MM.1S (cell line): ENCODE measurements around the gene CPLX1.

Experiments used
- CTCF ChIP-seq: fragments of 300-600 bp; sonication (generic); IDR thresholded peaks from 2 replicates; pipeline ENCODE4 v1.5.1; 2016; ENCODE audit warnings: antibody characterized with exemption, low read length, mixed read lengths
- EZH2phosphoT487 ChIP-seq: fragments of 300-600 bp; sonication (generic); IDR thresholded peaks from 2 replicates; pipeline ENCODE4 v1.6.1; 2018; ENCODE audit warnings: antibody characterized with exemption, low read length

- TF ChIP-seq CTCF, result no peak
- TF ChIP-seq EZH2phosphoT487, result no peak
These were observed 78.3 kb downstream of the CPLX1 start for GRCh38 chr4:747546-748170.
